T-cell (primary cell): ENCODE results near the gene SHC4. TPM values are rescaled to one million over a fixed set of nuclear protein-coding genes. Genes with fewer than 3 reads are reported as not detected.

Experiments used
- ATAC-seq, 4 experiments: fragments of 200-7000 bp in 3 of 4; fragments of 150-1000 bp in 1 of 4; cut with Tn5 transposase; replicated peaks in 1 of 4; 1 replicate in 3 of 4; 2 replicates in 1 of 4; pipeline ENCODE4 v1.10.0; 2021; ENCODE audit warnings: moderate library complexity in 3 of 4, mild to moderate bottlenecking in 2 of 4, moderate number of reproducible peaks in 1 of 4
- CTCF ChIA-PET, 2 donors: fragments of 300-600 bp; sonication (Branson Sonifier 250); formaldehyde crosslinking; loops; one replicate each; lab custom pipeline; 2022; ENCODE audit warnings: antibody characterized with exemption in 2 of 2; lab: Charles Lee
- POLR2A ChIA-PET, 2 donors: fragments of 300-600 bp; sonication (Branson Sonifier 250); formaldehyde crosslinking; loops; one replicate each; lab custom pipeline; 2022; ENCODE audit warnings: antibody characterized with exemption in 2 of 2; lab: Charles Lee
- DNase-seq, 35 experiments: peaks; one replicate each; pipeline versions ENCODE4 v3.0.0 to v3.0.0-alpha.2; 2013 to 2023
- H3K27ac ChIP-seq: one replicate; pipeline ENCODE4 v1.5.1; 2013; ENCODE audit warnings: low read length
- H3K27me3 ChIP-seq, 2 experiments: replicated peaks in 1 of 2; 1 replicate in 1 of 2; 2 replicates in 1 of 2; pipeline versions ENCODE4 v1.6.1 to v1.7.0; 2013; ENCODE audit warnings: low read length in 1 of 2, mixed read lengths in 1 of 2; ENCODE audit not compliant: control insufficient read depth in 2 of 2, insufficient read depth in 2 of 2; ENCODE audit errors: extremely low read depth in 1 of 2
- H3K36me3 ChIP-seq, 2 donors: 1 replicate in 1 of 2; 2 replicates in 1 of 2; pipeline versions ENCODE4 v1.6.1 to v1.7.0; 2013; ENCODE audit warnings: low read length in 1 of 2; ENCODE audit not compliant: control insufficient read depth in 2 of 2, insufficient read depth in 1 of 2; ENCODE audit errors: extremely low read depth in 1 of 2
- H3K4me1 ChIP-seq, 2 experiments: 1 replicate in 1 of 2; 2 replicates in 1 of 2; pipeline versions ENCODE4 v1.6.1 to v1.7.0; 2013; ENCODE audit warnings: low read length in 2 of 2, mixed read lengths in 1 of 2; ENCODE audit not compliant: insufficient read depth in 2 of 2, control insufficient read depth in 1 of 2; ENCODE audit errors: extremely low read depth in 1 of 2
- H3K4me3 ChIP-seq, 2 donors: 1 replicate in 1 of 2; 2 replicates in 1 of 2; pipeline versions ENCODE4 v1.5.1 to v1.7.0; 2013; ENCODE audit warnings: mild to moderate bottlenecking in 2 of 2, low read length in 1 of 2, moderate library complexity in 1 of 2; ENCODE audit not compliant: control insufficient read depth in 1 of 2; ENCODE audit errors: extremely low read depth in 1 of 2
- H3K9me3 ChIP-seq: 2 replicates; pipeline ENCODE4 v1.7.0; 2013
- H3K27ac Mint-ChIP-seq, 2 donors: one replicate each; pipeline ENCODE4 v1.8.0; 2020 to 2021; ENCODE audit warnings: mild to moderate bottlenecking in 2 of 2, mixed read lengths in 2 of 2
- H3K27me3 Mint-ChIP-seq, 2 donors: one replicate each; pipeline ENCODE4 v1.8.0; 2021 to 2022; ENCODE audit warnings: mixed read lengths in 2 of 2
- H3K36me3 Mint-ChIP-seq: one replicate; pipeline ENCODE4 v1.8.0; 2021; ENCODE audit warnings: mixed read lengths
- H3K4me1 Mint-ChIP-seq, 3 donors: one replicate each; pipeline ENCODE4 v1.8.0; 2020 to 2022; ENCODE audit warnings: mixed read lengths in 3 of 3, mild to moderate bottlenecking in 1 of 3
- H3K4me3 Mint-ChIP-seq, 3 donors: one replicate each; pipeline ENCODE4 v1.8.0; 2020 to 2022; ENCODE audit warnings: mild to moderate bottlenecking in 3 of 3, mixed read lengths in 3 of 3, moderate library complexity in 3 of 3
- H3K9me3 Mint-ChIP-seq, 3 donors: one replicate each; pipeline ENCODE4 v1.8.0; 2020 to 2022; ENCODE audit warnings: mixed read lengths in 3 of 3
- WGBS: methylation state at CpG from one replicate; pipeline ENCODE4 v1.1.5; 2013; ENCODE audit warnings: missing lambda C conversion rate; ENCODE audit not compliant: insufficient coverage; 5-methylcytosine and 5-hydroxymethylcytosine counted together
- total RNA-seq, 35 experiments: library from RNA in 6 of 35; stranded (reverse) in 6 of 35; fragments of 120-200 nt in 1 of 35; gene quantifications; one replicate each; pipeline versions ENCODE4 v1.2.1 to v1.2.4 and lab custom pipeline; 2013 to 2026

Gene SHC4
- total RNA-seq, 5 donors from 2014 or later (not counting 1 experiment from before 2014, with no cell fraction given) = 0.13 to 0.88 (median 0.19) TPM

- H3K27me3 Mint-ChIP-seq = no peaks in the 10 kb centered on the region
- H3K4me3 Mint-ChIP-seq = no peak overlapping the region
- H3K27ac ChIP-seq = no peak overlapping the region
- H3K9me3 ChIP-seq = no peaks in the 10 kb centered on the region
- DNase-seq = no peak
- H3K27me3 ChIP-seq = no peaks in the 10 kb centered on the region
- no peak for ATAC-seq
- no peaks in the 10 kb centered on the region for H3K9me3 Mint-ChIP-seq
- peaks cover 64% of the 10 kb centered on the region for H3K36me3 Mint-ChIP-seq
- no peak overlapping the region for H3K27ac Mint-ChIP-seq
- no peaks in the 10 kb centered on the region for H3K4me1 ChIP-seq
- ChIA-PET POLR2A (no interaction called here), CTCF (no interaction called here)
- no CpG with 5 or more reads among the region's 2 CpGs for WGBS
- H3K4me1 Mint-ChIP-seq = no peaks in the 10 kb centered on the region
- H3K36me3 ChIP-seq = peaks cover 13 to 22% of the 10 kb centered on the region in 2 donors
- H3K4me3 ChIP-seq = no peak overlapping the region
Measured at GRCh38 chr15:48785712-48786111, 178.0 kb downstream of the SHC4 start.

GRCh38 chr15:48785195-48785594 lies 178.5 kb downstream of the SHC4 start:
- DNase-seq (no peak), ATAC-seq (no peak)
- H3K9me3 ChIP-seq = no peaks in the 10 kb centered on the region
- H3K4me3 Mint-ChIP-seq = no peak overlapping the region
- H3K9me3 Mint-ChIP-seq = no peaks in the 10 kb centered on the region
- WGBS = 100% methylated on average over 2 of the region's 3 CpGs
- H3K27me3 Mint-ChIP-seq = no peaks in the 10 kb centered on the region
- peaks cover 10 to 22% of the 10 kb centered on the region in 2 donors for H3K36me3 ChIP-seq
- H3K4me3 ChIP-seq = no peak overlapping the region
- H3K4me1 Mint-ChIP-seq = no peaks in the 10 kb centered on the region
- no peak overlapping the region for H3K27ac Mint-ChIP-seq
- CTCF ChIA-PET = no interaction called here
- POLR2A ChIA-PET = no interaction called here
- peaks cover 64% of the 10 kb centered on the region for H3K36me3 Mint-ChIP-seq
- H3K27me3 ChIP-seq = no peaks in the 10 kb centered on the region
- no peak overlapping the region for H3K27ac ChIP-seq
- H3K4me1 ChIP-seq = no peaks in the 10 kb centered on the region

GRCh38 chr15:48784756-48785155 lies 179.0 kb downstream of the SHC4 start:
- WGBS = 100% methylated on average over 1 of the region's 2 CpGs
- Mint-ChIP-seq H3K36me3 (peaks cover 65% of the 10 kb centered on the region), H3K4me3 (no peak overlapping the region), H3K27me3 (no peaks in the 10 kb centered on the region), H3K4me1 (no peaks in the 10 kb centered on the region), H3K9me3 (no peaks in the 10 kb centered on the region), H3K27ac (no peak overlapping the region)
- no peak for ATAC-seq
- ChIA-PET CTCF (no interaction called here), POLR2A (no interaction called here)
- H3K36me3 ChIP-seq = peaks cover 10 to 21% of the 10 kb centered on the region in 2 donors
- no peak overlapping the region for H3K27ac ChIP-seq
- H3K9me3 ChIP-seq = no peaks in the 10 kb centered on the region
- DNase-seq = no peak
- no peaks in the 10 kb centered on the region for H3K4me1 ChIP-seq
- no peaks in the 10 kb centered on the region for H3K27me3 ChIP-seq
- no peak overlapping the region for H3K4me3 ChIP-seq

- Histone ChIP-seq H3K27me3 (no peaks in the 10 kb centered on the region), H3K9me3 (no peaks in the 10 kb centered on the region), H3K4me3 (no peak overlapping the region), H3K27ac (no peak overlapping the region), H3K4me1 (no peaks in the 10 kb centered on the region), H3K36me3 (peaks cover 7 to 14% of the 10 kb centered on the region in 2 donors)
- H3K27me3 Mint-ChIP-seq = no peaks in the 10 kb centered on the region
- ChIA-PET POLR2A (no interaction called here), CTCF (no interaction called here)
- peaks cover 57% of the 10 kb centered on the region for H3K36me3 Mint-ChIP-seq
- WGBS = no CpG with 5 or more reads among the region's 2 CpGs
- ATAC-seq = no peak
- H3K9me3 Mint-ChIP-seq = no peaks in the 10 kb centered on the region
- DNase-seq = no peak
- no peaks in the 10 kb centered on the region for H3K4me1 Mint-ChIP-seq
- no peak overlapping the region for H3K4me3 Mint-ChIP-seq
- H3K27ac Mint-ChIP-seq = no peak overlapping the region
Measured at GRCh38 chr15:48782911-48783310, 180.8 kb downstream of the SHC4 start.

GRCh38 chr15:48781481-48782081 lies 182.1 kb downstream of the SHC4 start:
- Mint-ChIP-seq H3K27ac (no peak overlapping the region), H3K4me1 (no peaks in the 10 kb centered on the region), H3K36me3 (peaks cover 57% of the 10 kb centered on the region), H3K27me3 (no peaks in the 10 kb centered on the region), H3K9me3 (no peaks in the 10 kb centered on the region), H3K4me3 (no peak overlapping the region)
- H3K4me3 ChIP-seq = no peak overlapping the region
- H3K36me3 ChIP-seq = peaks cover 4 to 14% of the 10 kb centered on the region in 2 donors
- H3K27ac ChIP-seq = no peak overlapping the region
- WGBS = no CpG with 5 or more reads among the region's 5 CpGs
- ATAC-seq = no peak
- no peaks in the 10 kb centered on the region for H3K27me3 ChIP-seq
- ChIA-PET CTCF (no interaction called here), POLR2A (no interaction called here)
- no peaks in the 10 kb centered on the region for H3K4me1 ChIP-seq
- no peaks in the 10 kb centered on the region for H3K9me3 ChIP-seq
- no peak for DNase-seq

- no peaks in the 10 kb centered on the region for H3K9me3 ChIP-seq
- H3K36me3 ChIP-seq = peaks cover 4 to 14% of the 10 kb centered on the region in 2 donors
- H3K4me1 ChIP-seq = no peaks in the 10 kb centered on the region
- POLR2A ChIA-PET = no interaction called here
- H3K27ac ChIP-seq = no peak overlapping the region
- H3K4me1 Mint-ChIP-seq = no peaks in the 10 kb centered on the region
- no peak overlapping the region for H3K27ac Mint-ChIP-seq
- WGBS = no CpG with 5 or more reads among the region's 2 CpGs
- H3K27me3 Mint-ChIP-seq = no peaks in the 10 kb centered on the region
- ATAC-seq = no peak
- H3K27me3 ChIP-seq = no peaks in the 10 kb centered on the region
- no peaks in the 10 kb centered on the region for H3K9me3 Mint-ChIP-seq
- no peak overlapping the region for H3K4me3 ChIP-seq
- CTCF ChIA-PET = no interaction called here
- H3K4me3 Mint-ChIP-seq = no peak overlapping the region
- peaks cover 55% of the 10 kb centered on the region for H3K36me3 Mint-ChIP-seq
- no peak for DNase-seq
Measured at GRCh38 chr15:48781017-48781416, 182.7 kb downstream of the SHC4 start.

GRCh38 chr15:48778331-48778730 lies 185.4 kb downstream of the SHC4 start:
- Mint-ChIP-seq H3K9me3 (peaks cover 0 to 18% (median 7%) of the 10 kb centered on the region in 3 donors), H3K4me3 (no peak overlapping the region), H3K36me3 (peaks cover 61% of the 10 kb centered on the region), H3K4me1 (no peaks in the 10 kb centered on the region), H3K27ac (no peak overlapping the region), H3K27me3 (no peaks in the 10 kb centered on the region)
- Histone ChIP-seq H3K4me1 (no peaks in the 10 kb centered on the region), H3K4me3 (no peak overlapping the region), H3K27ac (no peak overlapping the region), H3K36me3 (peaks cover 4 to 10% of the 10 kb centered on the region in 2 donors), H3K9me3 (no peaks in the 10 kb centered on the region), H3K27me3 (no peaks in the 10 kb centered on the region)
- WGBS = 100% methylated on average over 2 of the region's 10 CpGs
- DNase-seq (no peak), ATAC-seq (no peak)
- POLR2A ChIA-PET = no interaction called here
- CTCF ChIA-PET = no interaction called here
